ENCODE data around the gene KIF3A.

GRCh38 chr5:132704875-132705274, 32.5 kb downstream of the KIF3A start:
- TF ChIP-seq EP300 (IDR thresholded peaks at IDR 0.05): no peak
- TF ChIP-seq POLR2AphosphoS5 (IDR thresholded peaks at IDR 0.05): no peak
- TF ChIP-seq POLR2A (IDR thresholded peaks at IDR 0.05): no peak

Measured in stomach (tissue), 4 donors.